CD4-positive, alpha-beta T cell (primary cell): ENCODE results near the gene OPRD1. TPM values are rescaled to one million over a fixed set of nuclear protein-coding genes. Genes with fewer than 3 reads are reported as not detected.

Source experiments
- ATAC-seq: fragments of 200-7000 bp; cut with Tn5 transposase; one replicate; pipeline ENCODE4 v1.10.0; 2022; ENCODE audit warnings: mild to moderate bottlenecking; ENCODE audit not compliant: poor library complexity
- CTCF ChIA-PET: fragments of 350-600 bp; sonication (Branson Sonifier 250); formaldehyde crosslinking; loops from one replicate; lab custom pipeline; 2021; ENCODE audit warnings: antibody characterized with exemption, inconsistent platforms; lab: Charles Lee
- POLR2A ChIA-PET: fragments of 350-600 bp; sonication (Branson Sonifier 250); formaldehyde crosslinking; loops from one replicate; lab custom pipeline; 2021; ENCODE audit warnings: antibody characterized with exemption, inconsistent platforms; lab: Charles Lee
- DNase-seq, 14 experiments: peaks; one replicate each; pipeline ENCODE4 v3.0.0-alpha.2; 2013 to 2020; ENCODE audit warnings: mixed read lengths in 2 of 14
- H3K27ac ChIP-seq, 2 donors: one replicate each; pipeline versions ENCODE4 v1.5.1 to v1.7.0; 2013; ENCODE audit warnings: low read length in 2 of 2, low read depth in 1 of 2, mild to moderate bottlenecking in 1 of 2
- H3K27me3 ChIP-seq, 2 experiments: 1 replicate in 1 of 2; 2 replicates in 1 of 2; pipeline versions ENCODE4 v1.6.1 to v1.7.0; 2013; ENCODE audit warnings: low read length in 2 of 2, control low read depth in 1 of 2, mild to moderate bottlenecking in 1 of 2, moderate library complexity in 1 of 2; ENCODE audit not compliant: insufficient read depth in 2 of 2, control insufficient read depth in 1 of 2
- H3K36me3 ChIP-seq: one replicate; pipeline ENCODE4 v1.6.1; 2013; ENCODE audit warnings: low read length, control low read depth; ENCODE audit not compliant: insufficient read depth
- H3K4me1 ChIP-seq: one replicate; pipeline ENCODE4 v1.6.1; 2013; ENCODE audit warnings: low read length, control low read depth; ENCODE audit not compliant: insufficient read depth
- H3K4me3 ChIP-seq: one replicate; pipeline ENCODE4 v1.5.1; 2013; ENCODE audit warnings: mild to moderate bottlenecking, low read length, moderate library complexity
- H3K9me3 ChIP-seq, 2 experiments: 1 replicate in 1 of 2; 2 replicates in 1 of 2; pipeline versions ENCODE4 v1.6.1 to v1.7.0; 2013; ENCODE audit warnings: low read length in 2 of 2, mild to moderate bottlenecking in 2 of 2, control low read depth in 1 of 2, moderate library complexity in 1 of 2; ENCODE audit not compliant: control insufficient read depth in 1 of 2, insufficient read depth in 1 of 2
- H3K27ac Mint-ChIP-seq: one replicate; pipeline ENCODE4 v1.8.0; 2020; ENCODE audit warnings: mixed read lengths
- H3K27me3 Mint-ChIP-seq: one replicate; pipeline ENCODE4 v1.8.0; 2021; ENCODE audit warnings: mixed read lengths
- H3K36me3 Mint-ChIP-seq: one replicate; pipeline ENCODE4 v1.8.0; 2021; ENCODE audit warnings: low read depth, mixed read lengths
- H3K4me1 Mint-ChIP-seq: one replicate; pipeline ENCODE4 v1.8.0; 2021; ENCODE audit warnings: low read depth, mixed read lengths
- H3K4me3 Mint-ChIP-seq: one replicate; pipeline ENCODE4 v1.8.0; 2020; ENCODE audit warnings: mild to moderate bottlenecking, mixed read lengths
- H3K9me3 Mint-ChIP-seq: one replicate; pipeline ENCODE4 v1.8.0; 2020; ENCODE audit warnings: mixed read lengths
- CTCF ChIP-seq: fragments of 200-600 bp; IDR thresholded peaks from one replicate; pipeline ENCODE4 v1.8.0; 2022; ENCODE audit warnings: antibody characterized with exemption, mild to moderate bottlenecking
- intact Hi-C, 2 experiments: fragments of 100-400 bp; cut with DNase I in 1 of 2; cut with micrococcal nuclease in 1 of 2; formaldehyde crosslinking; loops; one replicate each; pipeline versions ENCODE4 v1.15.1 to v1.9.0; 2023 to 2025; cut with DNase I, micrococcal nuclease
- total RNA-seq, 174 experiments: library from RNA in 2 of 174; stranded (reverse) in 2 of 174; gene quantifications; one replicate each; pipeline ENCODE4 v1.2.3 and lab custom pipeline; 2021 to 2026

Gene OPRD1
- total RNA-seq, 2 experiments from 2014 or later: not detected

GRCh38 chr1:28830814-28831213 lies 18.8 kb downstream of the OPRD1 start:
- ATAC-seq (no peak), DNase-seq (no peak)
- Mint-ChIP-seq H3K27me3 (peaks cover 4% of the 10 kb centered on the region), H3K4me3 (no peak overlapping the region), H3K36me3 (no peaks in the 10 kb centered on the region), H3K27ac (no peak overlapping the region), H3K4me1 (no peaks in the 10 kb centered on the region), H3K9me3 (no peaks in the 10 kb centered on the region)
- Histone ChIP-seq H3K36me3 (no peaks in the 10 kb centered on the region), H3K9me3 (no peaks in the 10 kb centered on the region), H3K27ac (no peak overlapping the region), H3K27me3 (no peaks in the 10 kb centered on the region), H3K4me3 (no peak overlapping the region), H3K4me1 (no peaks in the 10 kb centered on the region)
- intact Hi-C loops: no loop called here
- ChIA-PET POLR2A (no interaction called here), CTCF (no interaction called here)
- no peak for TF ChIP-seq CTCF

GRCh38 chr1:28832966-28833365 lies 21.0 kb downstream of the OPRD1 start:
- CTCF ChIA-PET: no interaction called here
- POLR2A ChIA-PET: no interaction called here
- intact Hi-C loops: no loop called here
- H3K27ac ChIP-seq: no peak overlapping the region
- Mint-ChIP-seq H3K27ac (no peak overlapping the region), H3K4me3 (no peak overlapping the region), H3K9me3 (no peaks in the 10 kb centered on the region), H3K27me3 (no peaks in the 10 kb centered on the region), H3K4me1 (no peaks in the 10 kb centered on the region), H3K36me3 (no peaks in the 10 kb centered on the region)
- H3K27me3 ChIP-seq: no peaks in the 10 kb centered on the region
- H3K4me1 ChIP-seq: no peaks in the 10 kb centered on the region
- no peak for TF ChIP-seq CTCF
- DNase-seq: no peak
- H3K36me3 ChIP-seq: no peaks in the 10 kb centered on the region
- ATAC-seq: no peak
- H3K9me3 ChIP-seq: no peaks in the 10 kb centered on the region
- no peak overlapping the region for H3K4me3 ChIP-seq

- ATAC-seq (no peak), DNase-seq (no peak)
- H3K9me3 Mint-ChIP-seq: no peaks in the 10 kb centered on the region
- H3K27me3 Mint-ChIP-seq: no peaks in the 10 kb centered on the region
- POLR2A ChIA-PET: no interaction called here
- no peaks in the 10 kb centered on the region for H3K4me1 ChIP-seq
- H3K4me3 Mint-ChIP-seq: no peak overlapping the region
- H3K27ac Mint-ChIP-seq: no peak overlapping the region
- H3K27ac ChIP-seq: no peak overlapping the region
- H3K27me3 ChIP-seq: no peaks in the 10 kb centered on the region
- CTCF ChIA-PET: no interaction called here
- H3K9me3 ChIP-seq: no peaks in the 10 kb centered on the region
- H3K4me3 ChIP-seq: no peak overlapping the region
- no peaks in the 10 kb centered on the region for H3K36me3 ChIP-seq
- intact Hi-C loops: no loop called here
- TF ChIP-seq CTCF: no peak
- H3K36me3 Mint-ChIP-seq: no peaks in the 10 kb centered on the region
- H3K4me1 Mint-ChIP-seq: no peaks in the 10 kb centered on the region
These were observed 21.4 kb downstream of the OPRD1 start for GRCh38 chr1:28833381-28833780.
